ENCODE data around the gene DPYD.

GRCh38 chr1:97297611-97298010 lies 623.2 kb downstream of the DPYD start:
- no peak for TF ChIP-seq CTCF (IDR thresholded peaks at IDR 0.05)
- TF ChIP-seq ZFX (IDR thresholded peaks at IDR 0.05; ENCODE audit: borderline replicate concordance): no peak
